Stimulated activated CD8-positive, alpha-beta memory T cell treated with anti-CD3 and anti-CD28 coated beads, Interleukin-2, amount 100 ng/mL, for 48 hours (primary cell): ENCODE results near the gene IL17RD.

Source experiments
- DNase-seq, 2 donors: peaks; one replicate each; pipeline ENCODE4 v3.0.0-alpha.2; 2020; ENCODE audit warnings: low read depth in 2 of 2

Gene IL17RD

GRCh38 chr3:57068437-57069089 is 96.6 kb downstream of the IL17RD start:
- no peak for DNase-seq

- DNase-seq, result no peak
Measured at GRCh38 chr3:57066471-57066870, 98.7 kb downstream of the IL17RD start.

- DNase-seq, result no peak
Measured at GRCh38 chr3:57065588-57065987, 99.6 kb downstream of the IL17RD start.

GRCh38 chr3:57064572-57064971 is 100.6 kb downstream of the IL17RD start:
- DNase-seq, result no peak

- no peak for DNase-seq
Measured at GRCh38 chr3:57064001-57064400, 101.2 kb downstream of the IL17RD start.

- DNase-seq, result no peak
Measured at GRCh38 chr3:57063032-57063431, 102.1 kb downstream of the IL17RD start.

GRCh38 chr3:57062101-57062631 is 103.0 kb downstream of the IL17RD start:
- no peak for DNase-seq

GRCh38 chr3:57061556-57061955 is 103.6 kb downstream of the IL17RD start:
- no peak for DNase-seq

GRCh38 chr3:57060089-57060821 is 104.9 kb downstream of the IL17RD start, which contains the start of gene SPATA12:
Gene SPATA12, plus strand, starts transcription at chr3:57060664. Its CDS starts 13,031 bp downstream, at chr3:57073695.
- no peak for DNase-seq

- no peak for DNase-seq
Measured at GRCh38 chr3:57059411-57059810, 105.7 kb downstream of the IL17RD start.

- no peak for DNase-seq
Measured at GRCh38 chr3:57057351-57057750, 107.8 kb downstream of the IL17RD start.

- no peak for DNase-seq
Measured at GRCh38 chr3:57053122-57053521, 112.0 kb downstream of the IL17RD start.

- DNase-seq, result no peak
Measured at GRCh38 chr3:57052662-57053061, 112.5 kb downstream of the IL17RD start.

GRCh38 chr3:57048728-57049127 is 116.4 kb downstream of the IL17RD start:
- no peak for DNase-seq

GRCh38 chr3:57048052-57048671 is 117.0 kb downstream of the IL17RD start:
- no peak for DNase-seq

- DNase-seq, result no peak
Measured at GRCh38 chr3:57046101-57046765, 118.9 kb downstream of the IL17RD start.

GRCh38 chr3:57043518-57043917 is 121.6 kb downstream of the IL17RD start:
- DNase-seq, result no peak

GRCh38 chr3:57041674-57042073 is 123.5 kb downstream of the IL17RD start:
- DNase-seq, result no peak
